ENCODE results near the gene AP2A1.
A peak's percentile ranks its signal among the peaks of the same experiment; 100 is the strongest.

AP2A1 gene

DNA sequence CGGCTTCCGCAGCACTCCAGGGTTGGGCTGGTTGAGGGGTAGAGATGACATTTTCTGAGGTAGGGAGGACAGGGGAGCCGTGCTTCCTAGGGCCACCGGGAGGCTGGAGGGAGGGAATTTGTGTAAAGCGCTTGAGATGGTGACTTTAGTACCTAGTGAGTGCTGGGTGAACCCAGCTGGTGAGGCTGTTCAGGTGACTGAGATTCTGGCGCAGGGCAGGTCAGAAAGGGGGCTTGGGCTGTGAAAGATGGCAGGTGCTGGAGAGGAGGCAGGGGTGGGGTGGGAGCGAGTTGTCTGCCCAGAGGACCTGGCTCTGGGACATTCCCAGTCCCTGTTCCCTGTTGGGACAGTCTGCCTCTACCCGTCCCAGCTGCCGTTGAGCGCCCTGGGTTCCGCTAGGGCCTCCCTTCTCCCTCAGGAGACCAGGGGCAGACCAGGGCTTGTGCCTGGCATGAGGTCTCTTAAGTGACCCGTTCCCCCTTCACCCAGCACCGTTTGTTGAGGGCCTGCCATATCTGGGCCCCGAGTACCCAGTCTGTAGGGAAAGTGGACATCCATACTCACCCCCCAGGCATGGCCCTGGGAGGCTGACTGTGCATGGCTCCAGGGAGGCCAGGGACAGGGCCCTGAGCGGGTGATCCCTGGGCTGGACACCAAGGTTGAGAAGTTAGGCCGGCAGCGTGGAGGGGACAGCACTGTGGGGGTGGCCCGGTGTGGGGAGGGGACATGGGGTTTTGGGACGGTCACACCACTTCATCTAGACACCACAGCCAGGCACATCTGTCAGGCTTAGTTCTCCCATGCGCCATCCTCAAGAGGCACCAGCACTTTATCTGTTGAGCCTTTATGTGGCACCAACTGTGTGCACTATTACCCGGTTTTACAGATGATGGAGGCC, 89.1 kb downstream of the AP2A1 start:
- DNase-seq (ENCODE audit: low spot score): peak; percentile 40

DNA sequence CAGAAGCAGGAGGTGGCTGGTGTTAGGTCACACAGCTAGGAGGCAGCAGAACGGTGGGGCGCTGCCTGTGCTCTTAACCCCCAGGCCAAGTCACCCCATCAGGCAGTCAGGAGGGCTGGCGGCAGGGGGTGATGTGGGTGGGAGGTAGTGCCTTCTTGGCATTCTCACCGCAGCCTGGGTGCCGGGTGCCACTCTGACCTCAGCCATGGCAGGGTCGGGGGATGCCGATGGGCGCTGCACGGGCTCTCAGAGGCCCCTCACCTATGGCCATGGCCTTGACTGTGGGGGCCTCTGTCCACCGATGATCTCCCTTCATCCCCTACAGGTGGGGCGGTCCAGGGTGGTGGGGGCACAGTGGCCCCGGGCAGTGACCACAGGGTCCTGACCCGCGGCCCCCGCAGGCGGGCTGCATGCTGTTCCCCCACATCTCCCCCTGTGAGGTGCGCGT, 89.8 kb downstream of the AP2A1 start:
- DNase-seq (ENCODE audit: low spot score): no peak
